Measurements from ENCODE around the gene TRIM2. TPM values are rescaled to one million over a fixed set of nuclear protein-coding genes. Genes with fewer than 3 reads are reported as not detected.
A peak's percentile ranks its signal among the peaks of the same experiment; 100 is the strongest.

The TRIM2 gene
- total RNA-seq (100 to 1,000 TPM in 1 of 9 donors, 10 to 100 TPM in 8; 22.2 to 130 (median 48.5) TPM), polyA plus RNA-seq (10 to 100 TPM in 2 of 3 donors, 1 to 10 TPM in 1; 6.2 to 58.9 (median 11.9) TPM)
- long read RNA-seq, donor 1, full-length matches to known transcripts: 4 of 4 reads
- long read RNA-seq, donor 1, partial matches to known transcripts: 0 of 4 reads
- long read RNA-seq, donor 1, other reads (novel, unspliced or antisense): 0 of 4 reads
- long read RNA-seq, donor 2, full-length matches to known transcripts: 1 of 6 reads
- long read RNA-seq, donor 2, partial matches to known transcripts: 5 of 6 reads
- long read RNA-seq, donor 2, other reads (novel, unspliced or antisense): 0 of 6 reads
- long read RNA-seq, donor 3, full-length matches to known transcripts: 2 of 26 reads
- long read RNA-seq, donor 3, partial matches to known transcripts: 24 of 26 reads
- long read RNA-seq, donor 3, other reads (novel, unspliced or antisense): 0 of 26 reads
- long read RNA-seq, donor 4, partial matches to known transcripts: 0 of 12 reads
- long read RNA-seq, donor 4, other reads (novel, unspliced or antisense): 12 of 12 reads
- long read RNA-seq, donor 5, partial matches to known transcripts: 8 of 15 reads
- long read RNA-seq, donor 5, other reads (novel, unspliced or antisense): 6 of 15 reads
- long read RNA-seq, donor 6, partial matches to known transcripts: 4 of 16 reads
- long read RNA-seq, donor 6, other reads (novel, unspliced or antisense): 12 of 16 reads
- long read RNA-seq, donor 7: 0 reads
- long read RNA-seq, donor 8, full-length matches to known transcripts: 6 of 11 reads
- long read RNA-seq, donor 8, partial matches to known transcripts: 0 of 11 reads
- long read RNA-seq, donor 8, other reads (novel, unspliced or antisense): 5 of 11 reads
- long read RNA-seq, donor 9, full-length matches to known transcripts: 1 of 8 reads
- long read RNA-seq, donor 9, partial matches to known transcripts: 7 of 8 reads
- long read RNA-seq, donor 9, other reads (novel, unspliced or antisense): 0 of 8 reads
- long read RNA-seq, donor 10, partial matches to known transcripts: 5 of 5 reads
- long read RNA-seq, donor 10, other reads (novel, unspliced or antisense): 0 of 5 reads

GRCh38 chr4:153204247-153204671 is at the start of gene TRIM2:
Gene TRIM2, plus strand, starts transcription at chr4:153204443. Its CDS starts 88 bp downstream, at chr4:153204531.
- DNase-seq: peak in 6 of 7 donors; percentile 35 to 76 (median 53)
- intact Hi-C loops (cut with DNase I): no loop called here

GRCh38 chr4:153155686-153156085 is 48.6 kb upstream of the TRIM2 start:
- H3K4me1 ChIP-seq (replicated peaks in 1 of 2): peaks cover 19 to 22% of the 10 kb centered on the region in 2 donors
- no peak overlapping the region for H3K4me3 ChIP-seq
- DNase-seq: no peak
- no peak for TF ChIP-seq CTCF (IDR thresholded peaks at IDR 0.05)
- TF ChIP-seq POLR2A (IDR thresholded peaks at IDR 0.05): no peak
- intact Hi-C loops (cut with DNase I): no loop called here
- WGBS, 4 donors: 50 to 70% (median 54%) methylated on average over 1 of the region's 1 CpG
- no peaks in the 10 kb centered on the region for H3K36me3 ChIP-seq (replicated peaks in 1 of 2)
- no peaks in the 10 kb centered on the region for H3K9me3 ChIP-seq (replicated peaks in 1 of 3)
- peaks cover 5% of the 10 kb centered on the region for H3K27me3 ChIP-seq
- H3K27ac ChIP-seq: no peak overlapping the region

More at GRCh38 chr4:153204247-153204671, at the start of gene TRIM2:
- TF ChIP-seq CTCF (IDR thresholded peaks at IDR 0.05): no peak
- no peak for TF ChIP-seq POLR2A (IDR thresholded peaks at IDR 0.05)
- WGBS, 4 donors: 33 to 45% (median 38%) methylated on average over 11 of the region's 11 CpGs
- Histone ChIP-seq H3K9me3 (replicated peaks in 1 of 3) (no peaks in the 10 kb centered on the region), H3K4me1 (replicated peaks in 1 of 2) (no peaks in the 10 kb centered on the region), H3K36me3 (replicated peaks in 1 of 2) (no peaks in the 10 kb centered on the region), H3K27me3 (no peaks in the 10 kb centered on the region), H3K4me3 (peak within 1 kb of the TSS in 1 of 4 donors; percentile 25), H3K27ac (no peak within 1 kb of the TSS)

- intact Hi-C loops (cut with DNase I): no loop called here
- TF ChIP-seq POLR2A (IDR thresholded peaks at IDR 0.05) (no peak), CTCF (IDR thresholded peaks at IDR 0.05) (no peak)
- Histone ChIP-seq H3K36me3 (replicated peaks in 1 of 2) (no peaks in the 10 kb centered on the region), H3K9me3 (replicated peaks in 1 of 3) (no peaks in the 10 kb centered on the region), H3K27ac (no peak overlapping the region), H3K4me3 (no peak overlapping the region), H3K27me3 (peaks cover 5% of the 10 kb centered on the region), H3K4me1 (replicated peaks in 1 of 2) (peaks cover 19 to 22% of the 10 kb centered on the region in 2 donors)
- WGBS, 4 donors: 53 to 63% (median 59%) methylated on average over 4 of the region's 4 CpGs
- DNase-seq: no peak
These were observed 48.0 kb upstream of the TRIM2 start for GRCh38 chr4:153156263-153156662.

- H3K9me3 ChIP-seq (replicated peaks in 1 of 3): no peaks in the 10 kb centered on the region
- H3K4me3 ChIP-seq: no peak overlapping the region
- intact Hi-C loops (cut with DNase I): no loop called here
- H3K36me3 ChIP-seq (replicated peaks in 1 of 2): no peaks in the 10 kb centered on the region
- 82 to 89% (median 86%) methylated on average over 5 of the region's 5 CpGs for WGBS, 4 donors
- no peak for TF ChIP-seq CTCF (IDR thresholded peaks at IDR 0.05)
- TF ChIP-seq POLR2A (IDR thresholded peaks at IDR 0.05): no peak
- peaks cover 19 to 22% of the 10 kb centered on the region in 2 donors for H3K4me1 ChIP-seq (replicated peaks in 1 of 2)
- H3K27ac ChIP-seq: no peak overlapping the region
- H3K27me3 ChIP-seq: peaks cover 5% of the 10 kb centered on the region
- DNase-seq: no peak
These were observed 47.5 kb upstream of the TRIM2 start for GRCh38 chr4:153156721-153157120.

Data from adrenal gland (tissue), 19 donors.